8988T (cell line): ENCODE results near the gene GRM7.

Experiments used
- DNase-seq: peaks from one replicate; pipeline ENCODE4 v3.0.0; 2011

The GRM7 gene

DNA sequence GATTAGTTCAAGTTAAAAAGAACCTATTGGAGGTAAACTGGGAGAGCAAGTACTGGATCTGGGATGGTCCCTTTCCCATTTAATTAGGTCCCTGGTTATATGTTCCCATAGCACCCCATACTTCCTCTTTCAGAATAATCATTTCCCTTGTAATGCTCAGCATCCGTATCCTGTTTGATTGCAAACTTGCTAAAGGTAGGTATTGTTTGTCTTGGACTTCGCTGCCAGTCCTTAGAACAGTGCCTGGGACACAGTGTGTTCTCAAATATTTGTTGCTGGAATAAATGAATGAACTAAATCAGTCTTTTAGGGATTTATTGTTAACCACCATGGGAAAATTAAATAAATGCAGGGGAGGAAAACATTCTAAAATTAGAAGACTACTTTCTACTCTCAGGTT lies 299.8 kb downstream of the GRM7 start:
- DNase-seq, result no peak

DNA sequence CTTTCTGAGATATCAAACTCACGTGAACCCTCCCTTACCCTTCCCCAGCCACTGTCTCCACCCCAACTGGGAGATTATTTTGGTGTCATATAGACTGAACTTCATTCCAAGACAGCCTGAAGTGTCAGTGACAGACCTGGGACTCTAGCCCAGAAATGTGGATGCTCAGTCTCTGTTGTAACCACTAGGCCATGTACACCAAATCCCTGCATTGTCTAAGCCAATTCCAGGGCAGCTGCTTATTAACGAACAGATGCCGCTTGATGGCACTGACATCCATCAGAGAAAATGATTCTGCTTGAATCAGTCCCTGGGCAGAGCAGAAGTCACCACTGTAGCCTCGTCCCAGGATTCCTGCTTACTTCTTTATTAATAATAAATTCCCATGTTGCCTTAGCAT lies 305.5 kb downstream of the GRM7 start:
- no peak for DNase-seq

DNA sequence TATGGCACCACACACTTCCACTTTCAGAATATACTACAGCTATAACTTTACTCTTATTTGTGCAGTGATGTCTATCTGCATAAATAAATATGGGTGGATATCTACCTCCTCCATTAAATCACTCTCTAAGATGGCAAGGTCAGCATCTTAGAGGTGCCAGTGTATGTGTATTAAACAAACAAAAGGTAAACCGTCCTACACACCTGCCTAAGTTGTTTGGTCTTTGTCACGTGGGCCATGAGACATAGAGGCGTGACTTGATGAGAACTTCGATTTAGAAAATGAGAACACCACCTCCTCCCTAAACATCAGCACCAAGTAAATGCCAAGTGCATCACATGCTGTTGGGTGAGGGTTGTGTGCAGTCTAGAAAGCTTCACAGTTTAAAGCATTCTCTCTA lies 310.6 kb downstream of the GRM7 start:
- no peak for DNase-seq

DNA sequence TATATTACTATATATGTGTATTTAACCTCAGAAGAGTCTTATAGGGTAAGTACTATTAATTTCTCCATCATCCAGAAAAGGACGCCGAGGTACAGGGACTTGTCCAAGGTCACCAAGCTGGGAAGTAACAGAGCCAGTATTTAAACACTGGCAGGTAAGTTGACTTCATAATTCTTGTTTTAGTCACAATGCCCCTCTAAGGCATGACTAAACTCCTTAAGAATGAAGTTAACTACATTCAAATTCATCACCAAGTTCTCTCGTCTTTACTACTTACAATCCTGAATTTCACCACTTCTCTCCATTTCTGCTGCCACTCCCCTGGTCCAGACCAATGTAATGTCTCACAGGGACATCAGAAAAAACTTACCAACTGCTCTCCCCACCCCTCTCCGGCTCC lies 312.1 kb downstream of the GRM7 start:
- DNase-seq, result no peak

DNA sequence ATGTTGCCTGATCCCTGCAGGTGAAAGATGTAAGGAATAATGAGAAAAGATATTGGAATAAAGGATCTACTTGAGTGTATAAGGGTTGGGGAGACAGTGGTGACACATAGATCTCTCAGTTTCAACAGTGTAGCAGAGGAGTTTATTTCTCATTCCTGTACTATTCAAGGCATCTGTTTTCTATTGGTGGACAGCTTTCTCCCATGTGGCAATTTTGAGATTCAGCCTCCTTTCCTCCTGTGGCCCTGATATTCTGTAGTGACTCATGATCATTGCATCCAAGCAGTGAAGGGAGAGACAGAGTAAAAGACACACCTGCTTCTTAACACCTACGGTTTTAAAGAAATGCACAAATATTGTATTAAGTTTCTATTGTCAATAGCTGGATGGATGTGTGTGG lies 327.6 kb downstream of the GRM7 start:
- no peak for DNase-seq

DNA sequence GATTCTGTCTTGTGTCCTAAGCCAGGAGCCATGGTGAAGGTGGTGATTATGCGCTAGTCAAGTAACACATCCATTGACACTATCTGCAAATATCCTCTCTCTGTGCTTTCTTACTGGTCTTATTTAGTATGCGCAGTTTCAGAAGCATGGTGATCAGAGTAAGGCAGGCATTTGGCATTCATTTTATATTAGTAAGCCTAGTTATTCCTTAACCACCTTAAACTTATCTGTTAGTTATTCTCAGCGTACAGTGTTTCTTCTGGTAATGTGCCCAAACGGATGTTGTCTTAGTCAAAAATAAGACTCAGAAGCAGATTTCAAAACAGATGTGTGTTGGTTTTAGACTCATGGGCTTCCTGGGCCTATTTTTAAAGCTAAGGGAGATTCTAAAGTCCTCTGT lies 329.2 kb downstream of the GRM7 start:
- DNase-seq, result no peak

DNA sequence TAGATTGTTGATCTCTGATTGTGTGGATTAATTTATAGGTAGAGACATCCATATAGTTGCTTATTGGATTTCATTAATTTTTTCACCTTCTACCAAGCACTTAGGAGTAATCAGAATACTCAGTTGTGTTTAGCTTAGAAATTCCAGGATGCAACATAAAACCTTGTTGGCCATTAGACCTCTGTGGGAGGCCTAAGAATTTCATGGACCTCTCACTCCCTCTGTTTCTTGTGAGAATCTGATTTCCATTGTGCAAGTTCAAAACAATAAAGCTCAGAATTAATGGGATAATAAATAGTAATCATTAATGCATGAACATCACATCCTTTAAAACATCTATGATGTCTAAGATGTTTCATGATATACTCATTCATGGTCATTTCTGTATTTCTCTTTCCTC lies 332.4 kb downstream of the GRM7 start:
- no peak for DNase-seq

DNA sequence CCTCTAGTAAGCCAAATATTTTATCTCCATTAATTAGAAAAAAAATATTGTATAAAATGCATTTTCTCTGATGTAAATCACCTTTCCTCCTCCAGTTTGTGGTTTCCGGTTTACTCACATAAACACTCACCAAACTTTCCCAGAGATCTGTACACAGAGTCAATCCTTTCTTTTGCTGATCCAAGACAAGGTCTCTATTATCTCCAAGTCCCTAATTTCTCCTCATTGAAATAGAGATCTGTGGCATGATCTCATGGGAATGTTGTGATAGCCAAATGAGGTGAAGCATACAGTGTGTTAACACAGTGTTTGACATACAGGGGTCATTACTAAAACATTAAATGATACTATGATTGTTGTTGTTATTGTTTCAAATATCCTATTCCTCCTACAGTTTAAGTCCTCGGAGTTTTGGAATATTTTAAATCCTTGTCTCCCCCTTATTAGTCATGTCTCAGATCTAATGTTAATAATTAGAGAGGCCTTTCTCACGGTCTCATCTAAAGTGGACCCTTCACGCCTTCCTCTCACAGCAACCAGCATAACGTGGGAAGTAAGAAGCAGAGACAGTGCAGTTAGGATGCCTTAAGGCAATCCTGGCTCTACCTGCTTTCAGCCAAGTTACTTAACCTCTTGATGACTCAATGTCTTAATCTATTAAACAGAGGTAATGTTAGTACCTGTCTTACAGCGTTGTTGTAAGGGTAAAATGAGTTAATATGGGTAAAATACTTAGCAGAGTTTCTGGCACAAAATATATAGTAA lies 333.3 kb downstream of the GRM7 start:
- no peak for DNase-seq

DNA sequence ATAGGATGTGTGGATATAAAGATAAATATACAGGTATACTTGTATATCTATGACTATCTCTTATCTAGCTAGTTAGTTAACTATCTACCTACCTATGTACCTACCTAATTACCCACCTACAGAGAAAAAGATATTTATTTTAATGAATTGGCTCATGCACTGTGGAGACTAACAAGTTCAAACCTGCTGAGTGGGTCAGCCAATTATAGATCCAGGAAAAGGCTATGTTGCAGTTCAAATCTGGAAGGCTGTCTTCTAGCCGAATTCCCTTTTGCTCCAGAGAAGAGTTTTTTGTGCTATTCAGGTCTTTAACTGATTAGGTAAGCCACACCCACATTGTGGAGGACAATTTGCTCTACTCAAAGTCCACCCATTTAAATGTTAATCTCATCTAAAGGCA lies 335.0 kb downstream of the GRM7 start:
- DNase-seq, result no peak

DNA sequence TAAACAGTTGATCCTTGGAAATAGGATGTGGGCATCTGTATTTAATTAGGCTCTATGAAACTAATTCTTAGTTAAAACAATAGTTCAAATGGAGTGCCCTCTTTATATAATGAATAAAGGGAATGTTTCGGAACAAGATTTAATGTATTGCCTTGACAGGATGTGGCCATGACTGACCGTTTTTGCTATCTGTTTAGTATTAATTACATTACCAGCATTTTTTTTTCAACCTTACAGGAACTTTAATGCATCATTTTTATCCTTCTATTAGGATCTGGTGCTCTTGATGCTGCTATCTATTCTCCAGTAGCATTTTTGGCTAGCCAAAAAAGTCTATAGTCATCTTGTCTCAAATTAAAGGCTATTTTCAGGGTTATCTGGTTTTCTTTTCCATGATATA lies 340.9 kb downstream of the GRM7 start:
- DNase-seq, result no peak

DNA sequence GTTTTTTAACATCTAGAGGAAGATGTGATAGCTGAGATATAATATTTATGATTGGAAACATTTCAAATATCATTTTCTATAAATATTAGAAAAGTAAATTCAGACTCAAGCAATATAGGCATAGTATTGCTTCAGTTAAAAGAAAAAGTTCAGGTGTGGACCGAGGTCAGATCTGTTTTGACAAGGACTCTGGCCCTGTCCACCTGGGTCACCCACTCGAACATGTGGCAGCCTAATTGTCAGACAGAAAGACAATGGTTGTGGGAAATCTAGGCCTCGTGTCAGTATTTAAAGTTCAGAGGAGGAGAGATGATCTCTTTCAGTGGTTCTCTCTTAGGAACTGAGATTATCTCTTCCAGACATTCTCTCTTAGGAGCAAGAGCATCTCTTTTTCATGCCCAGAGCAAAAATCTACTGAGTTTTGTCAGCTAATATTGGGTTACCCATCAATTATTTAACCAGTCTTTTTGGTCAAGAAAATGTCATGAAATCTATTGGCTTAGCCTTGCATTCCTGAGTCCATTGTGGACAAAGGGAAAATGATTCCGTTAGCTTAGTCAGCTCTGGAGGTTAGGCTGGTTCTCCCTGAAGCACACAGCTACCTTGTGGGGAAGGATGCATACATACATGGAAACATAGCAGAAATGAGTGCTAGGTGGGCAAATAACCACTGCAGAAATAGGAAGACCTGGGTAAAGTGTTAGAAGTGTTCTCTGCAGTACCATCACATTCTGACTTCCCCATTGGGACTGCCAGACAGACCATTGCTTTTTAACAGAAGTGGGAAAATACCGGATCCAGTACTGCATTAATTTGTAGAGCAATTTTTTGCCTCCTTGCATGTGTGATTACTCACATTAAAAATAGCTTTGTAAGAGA lies 343.3 kb downstream of the GRM7 start:
- no peak for DNase-seq

DNA sequence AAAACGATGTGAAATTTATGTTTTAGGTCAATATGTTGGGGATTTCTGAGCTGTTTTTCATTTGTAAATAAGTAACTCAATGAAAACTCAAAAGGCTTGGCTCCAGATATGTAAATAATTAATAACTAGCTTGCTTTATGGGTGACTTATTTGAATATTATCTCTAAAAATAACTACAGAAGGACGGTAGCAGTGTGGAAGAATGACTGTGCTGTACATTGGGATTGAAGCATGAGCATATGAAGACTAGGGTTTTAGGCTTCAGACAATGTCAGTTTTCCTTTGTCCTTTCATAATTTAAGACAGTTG lies 343.9 kb downstream of the GRM7 start:
- no peak for DNase-seq

DNA sequence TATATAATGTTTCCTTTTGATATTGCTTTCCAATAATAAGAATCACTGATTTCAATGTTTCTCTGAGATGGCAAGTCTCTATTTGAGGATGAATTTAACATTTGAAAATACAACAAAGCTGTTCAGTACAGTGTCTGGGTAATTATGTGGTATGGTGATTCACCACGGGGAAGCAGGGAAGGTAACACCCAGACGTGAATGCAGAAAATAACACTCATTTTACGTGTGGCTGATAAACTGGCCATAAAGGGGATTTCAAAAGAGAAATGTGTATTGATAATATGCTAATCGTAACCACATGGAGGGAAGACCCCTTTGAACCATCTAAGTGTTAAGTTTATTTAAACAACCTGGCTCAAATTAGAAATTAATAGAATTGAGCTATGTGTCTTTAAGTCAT lies 344.6 kb downstream of the GRM7 start:
- no peak for DNase-seq

DNA sequence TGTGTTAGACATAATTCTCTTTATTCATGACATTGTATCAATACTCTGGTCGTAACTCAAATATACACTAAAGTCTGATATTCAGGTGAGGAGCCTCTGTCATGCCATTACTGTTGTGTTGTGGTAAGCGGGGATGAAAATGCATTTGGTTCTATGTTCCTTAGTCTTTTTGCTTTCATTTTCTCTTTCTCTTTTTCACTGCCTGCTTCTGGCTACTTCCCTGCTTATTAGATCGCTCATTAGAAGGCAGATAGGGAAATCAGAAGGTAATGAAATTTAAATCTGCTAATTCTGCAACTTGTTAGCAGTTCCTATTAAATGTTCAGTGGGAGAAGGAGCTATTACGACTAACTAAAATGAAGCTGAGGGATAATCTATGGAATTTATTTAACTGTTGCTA lies 345.0 kb downstream of the GRM7 start:
- no peak for DNase-seq

DNA sequence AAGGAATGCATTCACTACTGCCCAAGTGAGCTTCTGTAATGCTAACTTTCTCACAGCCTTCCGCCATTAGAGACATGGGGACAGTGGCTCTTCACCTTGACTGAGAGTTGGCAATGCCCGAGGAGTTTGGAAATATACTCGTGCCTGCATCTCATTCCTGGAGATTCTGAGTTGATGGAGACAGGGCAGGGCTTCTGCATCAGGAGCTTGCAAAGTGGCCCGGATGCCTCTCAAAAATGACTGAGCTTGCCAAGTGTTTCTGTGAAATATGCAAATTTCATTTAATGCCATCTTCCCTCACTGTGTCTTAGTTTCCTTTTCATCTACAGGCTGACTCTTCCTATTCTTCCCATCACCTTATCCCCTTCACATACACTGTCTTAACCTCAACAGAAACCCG lies 346.2 kb downstream of the GRM7 start:
- DNase-seq, result no peak

DNA sequence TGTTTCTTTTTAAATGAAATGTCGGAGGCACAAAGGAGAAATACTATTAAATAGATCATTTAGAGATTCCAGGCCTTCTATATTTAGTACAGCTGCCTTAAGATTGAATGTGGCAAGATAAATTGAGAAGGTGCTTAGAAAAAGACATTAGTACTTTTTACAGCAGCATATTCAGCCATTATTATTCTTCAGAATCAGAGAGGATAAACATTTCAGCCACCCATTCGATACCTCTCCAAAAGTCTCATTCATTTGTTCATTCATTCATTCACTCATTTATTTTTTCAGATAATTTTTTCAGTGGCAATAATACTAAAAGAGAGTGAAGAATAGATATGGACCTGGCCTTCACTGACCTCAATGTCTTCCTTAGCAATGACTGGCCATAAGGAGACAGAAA lies 347.0 kb downstream of the GRM7 start:
- no peak for DNase-seq

DNA sequence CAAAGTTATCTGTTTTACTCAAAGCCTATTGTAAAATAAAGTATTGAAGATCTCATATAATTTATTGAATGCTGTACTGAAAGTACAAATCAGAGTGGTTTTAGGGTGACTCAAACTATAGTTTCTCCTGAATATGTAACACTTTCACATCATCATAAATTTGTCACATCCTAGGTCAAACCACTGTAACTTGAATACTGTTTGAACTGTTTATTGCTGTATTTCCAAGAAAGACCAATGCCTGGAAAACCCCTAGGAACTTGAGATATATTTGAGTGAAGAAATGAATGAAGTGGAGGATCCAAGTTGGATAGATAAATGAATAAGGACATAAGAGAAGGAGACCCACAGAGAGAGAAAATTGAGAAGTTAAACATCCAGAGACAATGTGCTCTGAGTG lies 348.2 kb downstream of the GRM7 start:
- DNase-seq, result no peak

DNA sequence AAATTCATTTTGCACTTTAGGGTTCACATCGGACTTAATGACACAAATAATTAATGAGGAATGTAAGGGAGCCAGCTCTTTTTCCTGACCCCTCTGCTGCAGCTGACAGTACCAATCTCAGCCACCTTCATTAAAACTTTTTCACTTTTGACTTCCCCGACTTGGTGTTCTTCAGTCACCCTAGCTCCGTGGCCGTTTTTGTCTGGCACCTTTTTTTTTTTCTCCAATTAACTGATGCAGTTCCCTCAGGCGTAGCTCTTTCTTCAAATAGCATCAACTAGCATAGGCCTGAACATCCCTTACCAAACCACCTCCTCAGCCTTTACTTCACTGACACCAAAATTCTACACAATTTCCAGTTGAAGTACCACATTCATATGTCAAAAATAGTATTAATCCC lies 350.8 kb downstream of the GRM7 start:
- no peak for DNase-seq

DNA sequence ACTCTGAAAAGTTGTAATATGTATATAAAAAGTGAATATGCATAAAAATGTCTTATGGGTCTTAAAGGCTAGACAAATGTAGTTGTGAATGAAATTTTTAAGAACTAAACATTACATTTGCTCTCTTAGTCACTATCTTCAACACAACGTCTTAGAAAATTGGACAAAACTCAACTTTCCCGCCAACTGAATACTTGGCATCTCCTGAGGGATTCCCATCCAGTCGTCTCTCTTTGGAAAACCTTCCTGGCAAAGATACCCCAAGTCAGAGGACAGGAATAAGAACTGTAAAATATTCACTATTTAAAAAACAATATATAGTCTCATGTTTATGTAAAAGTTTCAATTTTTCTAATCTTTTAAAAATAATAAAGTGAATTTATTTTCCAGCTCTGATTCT lies 354.8 kb downstream of the GRM7 start:
- DNase-seq, result no peak

DNA sequence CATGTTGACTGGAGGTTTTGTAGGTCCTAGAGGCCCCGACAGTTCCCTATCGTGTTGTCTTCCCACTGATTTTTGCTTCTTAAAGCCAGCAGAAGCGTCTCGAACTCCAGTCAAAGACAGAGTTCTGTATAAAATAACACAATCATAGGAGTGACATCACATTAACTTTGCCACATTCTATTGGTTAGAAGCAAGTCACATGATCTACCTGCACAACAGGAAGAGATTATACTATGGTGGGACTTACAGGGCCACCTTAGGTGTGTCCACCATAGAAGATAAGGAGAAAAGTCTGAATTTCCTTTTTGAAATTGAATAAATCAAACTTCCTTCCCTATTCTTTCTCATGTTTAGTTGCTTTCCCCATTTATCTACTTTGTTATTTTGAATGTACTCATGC lies 365.5 kb downstream of the GRM7 start:
- no peak for DNase-seq

DNA sequence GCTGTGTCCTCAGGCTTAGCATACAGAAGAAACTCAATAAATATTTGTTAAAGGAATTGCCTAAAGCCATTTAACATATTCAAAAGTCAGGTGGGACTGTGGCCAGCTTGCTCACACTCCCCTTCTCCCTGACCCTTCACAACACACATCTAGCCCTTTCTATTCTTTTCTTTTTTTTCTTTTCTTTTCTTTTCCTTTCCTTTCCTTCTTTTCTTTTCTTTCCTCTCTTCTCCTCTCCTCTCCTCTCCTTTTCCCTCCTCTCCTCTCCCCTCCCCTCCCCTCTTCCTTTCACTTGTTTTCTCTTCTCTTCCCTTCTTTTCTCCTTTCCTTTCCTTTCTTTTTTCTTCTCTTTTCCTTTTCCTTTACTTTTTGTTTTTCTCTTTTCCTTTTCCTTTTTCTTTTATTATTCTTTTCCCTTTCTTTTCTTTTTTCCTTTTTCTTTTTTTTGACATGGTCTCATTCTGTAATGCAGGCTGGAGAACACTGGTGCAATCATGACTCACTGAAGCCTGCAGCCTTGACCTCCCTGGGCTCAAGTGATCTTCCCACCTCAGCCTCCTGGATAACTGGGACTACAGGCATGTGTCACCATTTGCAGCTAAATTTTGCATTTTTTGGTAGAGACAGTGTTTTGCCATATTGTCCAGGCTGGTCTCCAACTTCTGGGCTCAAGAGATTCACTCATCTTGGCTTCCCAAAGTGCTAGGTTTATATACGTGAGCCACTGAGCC lies 377.8 kb downstream of the GRM7 start:
- DNase-seq, result no peak

DNA sequence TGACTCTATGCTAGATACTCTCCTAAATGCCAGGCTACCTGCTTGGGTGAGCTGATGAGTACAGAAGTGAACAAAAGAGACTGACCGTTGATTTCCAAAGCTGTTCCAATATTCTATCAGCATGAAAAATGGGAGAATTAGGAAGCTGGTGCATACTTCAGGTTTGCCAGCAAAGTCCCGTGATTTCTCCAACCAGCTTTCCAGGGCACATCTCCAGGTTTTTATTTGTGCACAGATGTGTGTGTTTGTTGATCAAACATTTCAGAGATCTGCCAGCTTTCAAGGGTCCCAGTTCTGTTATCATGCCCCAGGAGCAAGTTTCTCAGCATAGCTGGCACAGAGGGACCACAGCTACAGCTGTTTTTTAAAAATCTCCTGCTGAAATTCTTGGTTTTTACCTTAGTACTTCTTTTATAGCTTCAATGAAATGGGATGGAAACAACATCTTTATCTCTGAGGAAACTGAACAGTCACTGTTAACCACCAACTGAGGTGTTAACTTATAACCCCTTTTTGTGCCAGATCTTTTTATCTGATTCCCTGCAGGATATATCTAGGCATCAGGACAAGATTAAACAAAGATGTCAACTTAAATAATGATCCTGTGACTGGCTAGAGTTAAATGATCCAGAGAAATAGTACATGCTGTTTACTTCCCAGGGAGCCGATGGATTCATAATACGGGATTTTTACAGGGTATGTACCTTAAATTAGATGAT lies 380.8 kb downstream of the GRM7 start:
- no peak for DNase-seq

DNA sequence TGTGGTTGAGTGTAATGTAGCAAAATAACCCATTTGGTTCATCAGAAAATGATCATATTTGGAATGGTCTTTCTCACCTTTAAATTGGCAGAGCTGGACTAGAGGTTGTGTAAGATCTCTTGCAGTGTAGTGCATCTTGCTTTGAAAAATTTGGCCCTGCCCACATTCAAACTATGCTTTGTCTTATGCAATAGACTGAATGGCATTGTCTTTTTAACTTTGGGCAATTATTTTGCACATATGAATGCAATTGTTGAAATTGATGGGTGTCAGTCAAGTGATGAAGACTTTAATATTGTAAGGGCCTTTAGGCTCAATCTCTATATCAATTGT lies 381.4 kb downstream of the GRM7 start:
- no peak for DNase-seq
